Uterus (tissue), 2 donors: ENCODE measurements around the gene PLAAT4.

Experiments used
- CTCF ChIP-seq, 4 experiments: fragments of 200-600 bp in 2 of 4; fragments of 450-650 bp in 2 of 4; sonication (generic) in 2 of 4; IDR thresholded peaks; one replicate each; pipeline ENCODE4 v1.5.1; 2016 to 2019; ENCODE audit warnings: antibody characterized with exemption in 4 of 4, mild to moderate bottlenecking in 2 of 4, moderate library complexity in 1 of 4
- POLR2A ChIP-seq, 2 donors: fragments of 450-650 bp; IDR thresholded peaks; one replicate each; pipeline ENCODE4 v1.6.1; 2016; ENCODE audit warnings: antibody characterized with exemption in 2 of 2, mild to moderate bottlenecking in 1 of 2, moderate library complexity in 1 of 2

- TF ChIP-seq CTCF (IDR thresholded peaks at IDR 0.05) = no peak
- no peak for TF ChIP-seq POLR2A (IDR thresholded peaks at IDR 0.05)
Observed at GRCh38 chr11:63560506-63561180, 24.0 kb downstream of the PLAAT4 start.
